Natural killer cell (primary cell): ENCODE measurements around the gene PLEKHA4. TPM values are rescaled to one million over a fixed set of nuclear protein-coding genes. Genes with fewer than 3 reads are reported as not detected.
A peak's percentile ranks its signal among the peaks of the same experiment; 100 is the strongest.

ENCODE experiments used
- ATAC-seq, 3 donors: fragments of 150-1000 bp in 2 of 3; fragments of 200-7000 bp in 1 of 3; cut with Tn5 transposase; 1 replicate in 1 of 3; 2 replicates in 2 of 3; pipeline ENCODE4 v1.10.0; 2021; ENCODE audit warnings: mild to moderate bottlenecking in 2 of 3, moderate library complexity in 2 of 3
- DNase-seq, 2 donors: peaks; one replicate each; pipeline versions ENCODE4 v3.0.0 to v3.0.0-alpha.2; 2013 to 2021; ENCODE audit warnings: mixed read lengths in 1 of 2
- H3K27ac ChIP-seq: one replicate; pipeline ENCODE4 v1.5.1; 2013; ENCODE audit warnings: mild to moderate bottlenecking, low read length
- H3K27me3 ChIP-seq: one replicate; pipeline ENCODE4 v1.6.1; 2013; ENCODE audit warnings: low read length; ENCODE audit not compliant: control insufficient read depth, insufficient read depth
- H3K36me3 ChIP-seq: one replicate; pipeline ENCODE4 v1.6.1; 2013; ENCODE audit warnings: low read length; ENCODE audit not compliant: control insufficient read depth, insufficient read depth
- H3K4me1 ChIP-seq: one replicate; pipeline ENCODE4 v1.6.1; 2013; ENCODE audit warnings: low read length; ENCODE audit not compliant: control insufficient read depth, insufficient read depth
- H3K4me3 ChIP-seq: one replicate; pipeline ENCODE4 v1.5.1; 2013; ENCODE audit warnings: low read length
- H3K9me3 ChIP-seq: one replicate; pipeline ENCODE4 v1.6.1; 2013; ENCODE audit warnings: low read length; ENCODE audit not compliant: control insufficient read depth, insufficient read depth
- H3K27ac Mint-ChIP-seq, 2 donors: one replicate each; pipeline ENCODE4 v1.8.0; 2022; ENCODE audit warnings: mild to moderate bottlenecking in 2 of 2, mixed read lengths in 2 of 2, moderate library complexity in 1 of 2
- H3K27me3 Mint-ChIP-seq, 2 donors: one replicate each; pipeline ENCODE4 v1.8.0; 2022; ENCODE audit warnings: low read depth in 2 of 2, mixed read lengths in 2 of 2
- H3K36me3 Mint-ChIP-seq: one replicate; pipeline ENCODE4 v1.8.0; 2022; ENCODE audit warnings: mixed read lengths
- H3K4me1 Mint-ChIP-seq, 2 donors: one replicate each; pipeline ENCODE4 v1.8.0; 2022; ENCODE audit warnings: mixed read lengths in 2 of 2
- H3K4me3 Mint-ChIP-seq: one replicate; pipeline ENCODE4 v1.8.0; 2022; ENCODE audit warnings: mild to moderate bottlenecking, moderate library complexity, mixed read lengths
- H3K9me3 Mint-ChIP-seq, 2 donors: one replicate each; pipeline ENCODE4 v1.8.0; 2022; ENCODE audit warnings: mixed read lengths in 2 of 2
- WGBS: methylation state at CpG from one replicate; pipeline ENCODE4 v1.1.7; 2013; ENCODE audit warnings: missing lambda C conversion rate; ENCODE audit not compliant: insufficient coverage; 5-methylcytosine and 5-hydroxymethylcytosine counted together
- intact Hi-C: fragments of 100-400 bp; cut with micrococcal nuclease; formaldehyde crosslinking; loops from one replicate; pipeline ENCODE4 v1.14.2; 2022
- total RNA-seq, 4 donors: library from RNA; stranded (reverse); fragments of 120-200 nt in 1 of 4; gene quantifications; one replicate each; pipeline versions ENCODE4 v1.2.3 to v1.2.4, GENCODE V29; 2013 to 2022
- TF ChIP-seq, protein P1 (sequence below): fragments of 200-600 bp; IDR thresholded peaks from one replicate; pipeline ENCODE4 v1.8.0; 2022; ENCODE audit warnings: antibody characterized with exemption

PLEKHA4 gene
- total RNA-seq, 3 donors from 2014 or later (not counting 1 experiment from before 2014, with no cell fraction given), result 2.5 to 6.5 (median 5.2) TPM

DNA sequence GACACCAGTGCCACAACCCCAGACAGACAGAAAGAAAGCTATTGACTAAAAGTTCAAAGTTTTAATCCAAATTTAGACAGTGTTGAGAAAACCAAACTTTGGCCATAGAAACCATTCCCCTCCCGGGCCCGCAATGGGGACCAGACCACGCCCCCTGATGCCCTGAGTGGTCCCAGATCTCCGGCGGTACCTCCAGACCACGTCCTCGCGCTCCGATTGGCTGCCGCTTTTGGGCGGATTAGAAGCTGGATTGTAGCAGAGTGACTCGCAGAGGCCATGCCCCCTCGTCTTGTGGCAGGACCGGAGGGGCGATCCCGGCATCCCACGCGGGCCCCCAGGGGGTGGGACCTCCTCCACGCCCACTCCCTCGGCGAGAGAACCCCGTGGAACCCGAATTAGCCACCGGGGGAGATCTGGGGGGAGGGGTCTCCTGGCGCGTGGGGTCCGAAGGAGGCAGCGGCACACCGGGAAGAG, 31.3 kb downstream of the PLEKHA4 start:
- ATAC-seq, result peak; percentile 56 to 79 (median 67)
- 6% methylated on average over 28 of the region's 29 CpGs for WGBS
- Mint-ChIP-seq H3K27ac (peak overlapping the region; percentile 56 to 90), H3K36me3 (no peaks in the 10 kb centered on the region), H3K27me3 (peaks cover 0 to 22% of the 10 kb centered on the region in 2 donors), H3K9me3 (no peaks in the 10 kb centered on the region), H3K4me1 (peaks cover 14 to 23% of the 10 kb centered on the region in 2 donors), H3K4me3 (peak overlapping the region; percentile 81)
- H3K9me3 ChIP-seq, result no peaks in the 10 kb centered on the region
- no peak overlapping the region for H3K27ac ChIP-seq
- H3K4me1 ChIP-seq, result peaks cover 23% of the 10 kb centered on the region
- H3K27me3 ChIP-seq, result peaks cover 13% of the 10 kb centered on the region
- peak; percentile 60 to 88 for DNase-seq
- intact Hi-C loops, result no loop called here
- no peaks in the 10 kb centered on the region for H3K36me3 ChIP-seq
- no peak overlapping the region for H3K4me3 ChIP-seq
- TF ChIP-seq, protein P1, sequence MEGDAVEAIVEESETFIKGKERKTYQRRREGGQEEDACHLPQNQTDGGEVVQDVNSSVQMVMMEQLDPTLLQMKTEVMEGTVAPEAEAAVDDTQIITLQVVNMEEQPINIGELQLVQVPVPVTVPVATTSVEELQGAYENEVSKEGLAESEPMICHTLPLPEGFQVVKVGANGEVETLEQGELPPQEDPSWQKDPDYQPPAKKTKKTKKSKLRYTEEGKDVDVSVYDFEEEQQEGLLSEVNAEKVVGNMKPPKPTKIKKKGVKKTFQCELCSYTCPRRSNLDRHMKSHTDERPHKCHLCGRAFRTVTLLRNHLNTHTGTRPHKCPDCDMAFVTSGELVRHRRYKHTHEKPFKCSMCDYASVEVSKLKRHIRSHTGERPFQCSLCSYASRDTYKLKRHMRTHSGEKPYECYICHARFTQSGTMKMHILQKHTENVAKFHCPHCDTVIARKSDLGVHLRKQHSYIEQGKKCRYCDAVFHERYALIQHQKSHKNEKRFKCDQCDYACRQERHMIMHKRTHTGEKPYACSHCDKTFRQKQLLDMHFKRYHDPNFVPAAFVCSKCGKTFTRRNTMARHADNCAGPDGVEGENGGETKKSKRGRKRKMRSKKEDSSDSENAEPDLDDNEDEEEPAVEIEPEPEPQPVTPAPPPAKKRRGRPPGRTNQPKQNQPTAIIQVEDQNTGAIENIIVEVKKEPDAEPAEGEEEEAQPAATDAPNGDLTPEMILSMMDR, result no peak

- intact Hi-C loops, result no loop called here
- TF ChIP-seq, protein P1, result no peak
- H3K27me3 Mint-ChIP-seq, result peaks cover 0 to 24% of the 10 kb centered on the region in 2 donors
- no peaks in the 10 kb centered on the region for H3K9me3 Mint-ChIP-seq
- no peaks in the 10 kb centered on the region for H3K36me3 Mint-ChIP-seq
- peaks cover 14 to 23% of the 10 kb centered on the region in 2 donors for H3K4me1 Mint-ChIP-seq
- Histone ChIP-seq H3K4me1 (peaks cover 23% of the 10 kb centered on the region), H3K27ac (no peak within 1 kb of the TSS), H3K4me3 (no peak within 1 kb of the TSS), H3K27me3 (peaks cover 13% of the 10 kb centered on the region), H3K9me3 (no peaks in the 10 kb centered on the region), H3K36me3 (no peaks in the 10 kb centered on the region)
- ATAC-seq (no peak), DNase-seq (no peak)
- 5% methylated on average over 35 of the region's 35 CpGs for WGBS
- H3K4me3 Mint-ChIP-seq, result peak within 1 kb of the TSS; percentile 81
- peak within 1 kb of the TSS; percentile 59 to 90 for H3K27ac Mint-ChIP-seq
These were observed 32.1 kb downstream of the PLEKHA4 start, which contains the start of gene HSD17B14 for GRCh38 chr19:48836089-48837017. HSD17B14 (minus strand) TSS chr19:48836491; CDS start chr19:48836411, 80 bp downstream.

GRCh38 chr19:48835734-48836088, 32.7 kb downstream of the PLEKHA4 start:
- Histone ChIP-seq H3K27me3 (peaks cover 13% of the 10 kb centered on the region), H3K4me1 (peaks cover 23% of the 10 kb centered on the region), H3K36me3 (no peaks in the 10 kb centered on the region), H3K27ac (no peak overlapping the region), H3K4me3 (no peak overlapping the region), H3K9me3 (no peaks in the 10 kb centered on the region)
- Mint-ChIP-seq H3K27ac (peak overlapping the region; percentile 59 to 90), H3K9me3 (no peaks in the 10 kb centered on the region), H3K4me3 (peak overlapping the region; percentile 69), H3K36me3 (no peaks in the 10 kb centered on the region), H3K4me1 (peaks cover 14 to 23% of the 10 kb centered on the region in 2 donors), H3K27me3 (peaks cover 0 to 25% of the 10 kb centered on the region in 2 donors)
- intact Hi-C loops, result loop anchor here (1.0 kb wide), 2 partner anchors 40 to 47 kb away; no protein-coding TSS in a partner anchor
- ATAC-seq, result peak; percentile 94 to 96 (median 96)
- peak; percentile 88 to 95 for DNase-seq
- WGBS, result under 1% methylated on average over 12 of the region's 12 CpGs
- TF ChIP-seq, protein P1, result peak; percentile 76
